GM23338 (cell line): Measurements from ENCODE around the gene C2orf72. TPM values are rescaled to one million over a fixed set of nuclear protein-coding genes. Genes with fewer than 3 reads are reported as not detected.

Experiments used
- ATAC-seq: fragments of 200-7000 bp; cut with Tn5 transposase; 3 replicates; pipeline ENCODE4 v1.9.1; 2020
- DNase-seq: peaks from one replicate; pipeline ENCODE4 v3.0.0-alpha.2; 2015; ENCODE audit warnings: low spot score
- H2AFZ ChIP-seq: fragments of 200-600 bp; sonication (generic); 2 replicates; pipeline ENCODE4 v1.8.0; 2016; ENCODE audit warnings: antibody characterized with exemption, mild to moderate bottlenecking, moderate library complexity
- H3F3A ChIP-seq: fragments of 200-600 bp; sonication (generic); replicated peaks from 2 replicates; pipeline ENCODE4 v1.8.0; 2017; ENCODE audit warnings: antibody characterized with exemption, mixed run types, low read depth
- H3K27ac ChIP-seq: fragments of 200-600 bp; sonication (generic); 2 replicates; pipeline ENCODE4 v1.6.1; 2016; ENCODE audit warnings: low read depth
- H3K27me3 ChIP-seq: fragments of 200-600 bp; sonication (generic); 2 replicates; pipeline ENCODE4 v1.8.0; 2016; ENCODE audit warnings: mild to moderate bottlenecking, mixed run types, moderate library complexity; ENCODE audit not compliant: insufficient read depth
- H3K36me3 ChIP-seq: fragments of 200-600 bp; sonication (generic); 2 replicates; pipeline ENCODE4 v1.8.0; 2016; ENCODE audit warnings: mild to moderate bottlenecking; ENCODE audit not compliant: insufficient read depth
- H3K4me1 ChIP-seq: fragments of 200-600 bp; sonication (generic); 2 replicates; pipeline ENCODE4 v1.8.0; 2016; ENCODE audit warnings: mild to moderate bottlenecking, moderate library complexity; ENCODE audit not compliant: insufficient read depth
- H3K4me2 ChIP-seq: fragments of 200-600 bp; sonication (generic); 2 replicates; pipeline ENCODE4 v1.7.1; 2017; ENCODE audit warnings: mixed run types
- H3K4me3 ChIP-seq: fragments of 200-600 bp; sonication (generic); 2 replicates; pipeline ENCODE4 v1.6.1; 2016; ENCODE audit warnings: mixed run types
- H3K79me2 ChIP-seq: fragments of 200-600 bp; sonication (generic); replicated peaks from 2 replicates; pipeline ENCODE4 v1.8.0; 2017; ENCODE audit warnings: mild to moderate bottlenecking; ENCODE audit not compliant: insufficient read depth
- H3K9me2 ChIP-seq: fragments of 200-600 bp; sonication (generic); 2 replicates; pipeline ENCODE4 v1.8.0; 2017; ENCODE audit not compliant: insufficient read depth
- H4K20me1 ChIP-seq: fragments of 200-600 bp; sonication (generic); replicated peaks from 2 replicates; pipeline ENCODE4 v1.8.0; 2017; ENCODE audit warnings: mild to moderate bottlenecking; ENCODE audit not compliant: insufficient read depth
- H3K27ac Mint-ChIP-seq: 2 replicates; pipeline ENCODE4 v1.8.0; 2020; ENCODE audit warnings: inconsistent platforms, mild to moderate bottlenecking, moderate library complexity, mixed read lengths
- H3K27me3 Mint-ChIP-seq: 3 replicates; pipeline ENCODE4 v1.8.0; 2022; ENCODE audit warnings: low read depth, mild to moderate bottlenecking, moderate library complexity, mixed read lengths, inconsistent platforms; ENCODE audit not compliant: insufficient read depth, poor library complexity
- H3K36me3 Mint-ChIP-seq: 3 replicates; pipeline ENCODE4 v1.8.0; 2021; ENCODE audit warnings: low read depth, mild to moderate bottlenecking, inconsistent platforms, moderate library complexity, mixed read lengths
- H3K4me1 Mint-ChIP-seq: 3 replicates; pipeline ENCODE4 v1.8.0; 2020; ENCODE audit warnings: mild to moderate bottlenecking, inconsistent platforms, mixed read lengths
- H3K4me3 Mint-ChIP-seq: 3 replicates; pipeline ENCODE4 v1.8.0; 2021; ENCODE audit warnings: moderate library complexity, mild to moderate bottlenecking, inconsistent platforms, mixed read lengths
- H3K9me3 Mint-ChIP-seq: 3 replicates; pipeline ENCODE4 v1.8.0; 2020; ENCODE audit warnings: moderate library complexity, mild to moderate bottlenecking, inconsistent platforms, mixed read lengths
- CREB1 ChIP-seq: fragments of 250-450 bp; sonication (Bioruptor Pico); IDR thresholded peaks from 2 replicates; pipeline ENCODE4 v1.5.0; 2020; ENCODE audit warnings: low read depth, mild to moderate bottlenecking, moderate library complexity
- CTCF ChIP-seq, 2 experiments: fragments of 200-600 bp in 1 of 2; sonication (generic) in 1 of 2; conservative IDR thresholded peaks; 2 replicates each; pipeline versions ENCODE4 v1.5.1 to v1.6.1; 2016 to 2017; ENCODE audit warnings: antibody characterized with exemption in 2 of 2, low read depth in 2 of 2, mild to moderate bottlenecking in 2 of 2, moderate library complexity in 1 of 2
- ETS1 ChIP-seq: IDR thresholded peaks from 2 replicates; pipeline ENCODE4 v1.6.1; 2016; ENCODE audit warnings: antibody characterized with exemption
- EZH2 ChIP-seq: fragments of 200-600 bp; sonication (generic); IDR thresholded peaks from one replicate; pipeline ENCODE4 v1.8.0; 2017; ENCODE audit warnings: antibody characterized with exemption, mild to moderate bottlenecking, low read depth; ENCODE audit not compliant: unreplicated experiment
- EZH2phosphoT487 ChIP-seq: fragments of 200-600 bp; sonication (generic); IDR thresholded peaks from one replicate; pipeline ENCODE4 v1.8.1; 2018; ENCODE audit warnings: antibody characterized with exemption; ENCODE audit not compliant: unreplicated experiment
- JUNB ChIP-seq: IDR thresholded peaks from one replicate; pipeline ENCODE4 v1.6.1; 2016; ENCODE audit warnings: antibody characterized with exemption; ENCODE audit not compliant: unreplicated experiment
- NANOG ChIP-seq: IDR thresholded peaks from 2 replicates; pipeline ENCODE4 v1.6.1; 2016; ENCODE audit warnings: antibody characterized with exemption, borderline replicate concordance
- POLR2AphosphoS5 ChIP-seq: IDR thresholded peaks from 2 replicates; pipeline ENCODE4 v1.6.1; 2016; ENCODE audit warnings: antibody characterized with exemption, low read depth
- STAT1 ChIP-seq: IDR thresholded peaks from one replicate; pipeline ENCODE4 v1.6.1; 2016; ENCODE audit warnings: antibody characterized with exemption; ENCODE audit not compliant: unreplicated experiment
- ZNF114 ChIP-seq: fragments of 250-450 bp; sonication (Bioruptor Pico); IDR thresholded peaks from 2 replicates; pipeline ENCODE4 v1.5.0; 2020; ENCODE audit warnings: mild to moderate bottlenecking, moderate library complexity
- ZNF331 ChIP-seq: fragments of 250-450 bp; sonication (Bioruptor Pico); IDR thresholded peaks from 2 replicates; pipeline ENCODE4 v1.5.0; 2020; ENCODE audit warnings: low read depth, mild to moderate bottlenecking, moderate library complexity
- polyA plus RNA-seq: library from polyadenylated mRNA; unstranded; fragments of >200 nt; fragmentation: Nextera tagmentation; extraction: Ambion mirVana; gene quantifications from 2 replicates; pipeline ENCODE4 v1.2.1, GENCODE V29; 2016
- total RNA-seq: library from RNA; depleted of rRNA; stranded (reverse); fragments of >200 nt; shearing (Covaris generic); gene quantifications from 2 replicates; pipeline ENCODE4 v1.2.3, GENCODE V29; 2014
- TF ChIP-seq, protein P1 (sequence below): fragments of 250-450 bp; sonication (Bioruptor Pico); IDR thresholded peaks from 2 replicates; pipeline ENCODE4 v1.5.0; 2020; ENCODE audit warnings: mild to moderate bottlenecking, moderate library complexity
- TF ChIP-seq, protein P2 (sequence below): IDR thresholded peaks from one replicate; pipeline ENCODE4 v1.6.1; 2018; ENCODE audit warnings: antibody characterized with exemption; ENCODE audit not compliant: unreplicated experiment

C2orf72 gene
- total and polyA plus RNA-seq, 2 experiments from 2014 or later: 0.37 to 1.4 TPM

DNA sequence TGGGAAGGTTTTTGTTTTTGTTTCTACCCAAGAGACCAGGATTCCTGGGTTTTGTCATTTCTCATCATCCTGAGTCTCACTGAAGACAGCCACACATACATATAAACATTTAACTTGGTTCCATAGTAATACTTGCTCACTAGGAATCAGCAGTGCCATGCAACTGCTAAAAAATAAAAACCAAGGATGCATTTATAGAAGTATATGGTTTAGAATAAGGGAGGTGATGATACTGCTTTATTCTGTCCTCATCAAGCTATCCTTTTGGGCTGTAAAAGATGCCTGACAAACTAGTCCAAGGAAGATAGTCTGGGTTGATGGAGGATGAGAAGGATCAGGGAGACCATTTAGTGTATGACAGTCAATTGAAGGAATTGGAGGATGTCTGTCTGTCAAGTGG lies 40.7 kb upstream of the C2orf72 start:
- no peak overlapping the region for H3K27ac ChIP-seq
- peaks cover 6% of the 10 kb centered on the region for H3K27me3 Mint-ChIP-seq
- 0 out of 2 replicates have a peak, but pooled peaks cover 8% of the 10 kb centered on the region for H3K27me3 ChIP-seq
- no peak overlapping the region for H3K27ac Mint-ChIP-seq
- H3K79me2 ChIP-seq: no peaks in the 10 kb centered on the region
- DNase-seq (no peak), ATAC-seq (no peak)
- H3K4me3 Mint-ChIP-seq: no peak overlapping the region
- H3K36me3 Mint-ChIP-seq: no peaks in the 10 kb centered on the region; the same call in 2 of the 3 replicates
- peaks cover 2% of the 10 kb centered on the region; the same call in 2 of the 3 replicates for H3K9me3 Mint-ChIP-seq
- H3K4me2 ChIP-seq: no peak overlapping the region
- H2AFZ ChIP-seq: no peak overlapping the region
- no peaks in the 10 kb centered on the region for H3K4me1 ChIP-seq
- H3K4me1 Mint-ChIP-seq: peaks cover 8% of the 10 kb centered on the region; the same call in 2 of the 3 replicates
- no peak overlapping the region for H3K4me3 ChIP-seq
- 0 out of 2 replicates have a peak, but pooled peaks cover 4% of the 10 kb centered on the region for H3K9me2 ChIP-seq
- no peaks in the 10 kb centered on the region for H3F3A ChIP-seq
- TF ChIP-seq JUNB (no peak), ETS1 (no peak), CREB1 (CRISPR knock-in tag) (no peak), ZNF331 (CRISPR knock-in tag) (no peak), STAT1 (no peak), EZH2phosphoT487 (no peak), CTCF (conservative IDR thresholded peaks at IDR 0.05; ENCODE audit: low read depth in 2 of 2) (no peak), ZNF114 (CRISPR knock-in tag) (no peak), NANOG (no peak), POLR2AphosphoS5 (no peak), EZH2 (no peak)
- TF ChIP-seq, protein P1, sequence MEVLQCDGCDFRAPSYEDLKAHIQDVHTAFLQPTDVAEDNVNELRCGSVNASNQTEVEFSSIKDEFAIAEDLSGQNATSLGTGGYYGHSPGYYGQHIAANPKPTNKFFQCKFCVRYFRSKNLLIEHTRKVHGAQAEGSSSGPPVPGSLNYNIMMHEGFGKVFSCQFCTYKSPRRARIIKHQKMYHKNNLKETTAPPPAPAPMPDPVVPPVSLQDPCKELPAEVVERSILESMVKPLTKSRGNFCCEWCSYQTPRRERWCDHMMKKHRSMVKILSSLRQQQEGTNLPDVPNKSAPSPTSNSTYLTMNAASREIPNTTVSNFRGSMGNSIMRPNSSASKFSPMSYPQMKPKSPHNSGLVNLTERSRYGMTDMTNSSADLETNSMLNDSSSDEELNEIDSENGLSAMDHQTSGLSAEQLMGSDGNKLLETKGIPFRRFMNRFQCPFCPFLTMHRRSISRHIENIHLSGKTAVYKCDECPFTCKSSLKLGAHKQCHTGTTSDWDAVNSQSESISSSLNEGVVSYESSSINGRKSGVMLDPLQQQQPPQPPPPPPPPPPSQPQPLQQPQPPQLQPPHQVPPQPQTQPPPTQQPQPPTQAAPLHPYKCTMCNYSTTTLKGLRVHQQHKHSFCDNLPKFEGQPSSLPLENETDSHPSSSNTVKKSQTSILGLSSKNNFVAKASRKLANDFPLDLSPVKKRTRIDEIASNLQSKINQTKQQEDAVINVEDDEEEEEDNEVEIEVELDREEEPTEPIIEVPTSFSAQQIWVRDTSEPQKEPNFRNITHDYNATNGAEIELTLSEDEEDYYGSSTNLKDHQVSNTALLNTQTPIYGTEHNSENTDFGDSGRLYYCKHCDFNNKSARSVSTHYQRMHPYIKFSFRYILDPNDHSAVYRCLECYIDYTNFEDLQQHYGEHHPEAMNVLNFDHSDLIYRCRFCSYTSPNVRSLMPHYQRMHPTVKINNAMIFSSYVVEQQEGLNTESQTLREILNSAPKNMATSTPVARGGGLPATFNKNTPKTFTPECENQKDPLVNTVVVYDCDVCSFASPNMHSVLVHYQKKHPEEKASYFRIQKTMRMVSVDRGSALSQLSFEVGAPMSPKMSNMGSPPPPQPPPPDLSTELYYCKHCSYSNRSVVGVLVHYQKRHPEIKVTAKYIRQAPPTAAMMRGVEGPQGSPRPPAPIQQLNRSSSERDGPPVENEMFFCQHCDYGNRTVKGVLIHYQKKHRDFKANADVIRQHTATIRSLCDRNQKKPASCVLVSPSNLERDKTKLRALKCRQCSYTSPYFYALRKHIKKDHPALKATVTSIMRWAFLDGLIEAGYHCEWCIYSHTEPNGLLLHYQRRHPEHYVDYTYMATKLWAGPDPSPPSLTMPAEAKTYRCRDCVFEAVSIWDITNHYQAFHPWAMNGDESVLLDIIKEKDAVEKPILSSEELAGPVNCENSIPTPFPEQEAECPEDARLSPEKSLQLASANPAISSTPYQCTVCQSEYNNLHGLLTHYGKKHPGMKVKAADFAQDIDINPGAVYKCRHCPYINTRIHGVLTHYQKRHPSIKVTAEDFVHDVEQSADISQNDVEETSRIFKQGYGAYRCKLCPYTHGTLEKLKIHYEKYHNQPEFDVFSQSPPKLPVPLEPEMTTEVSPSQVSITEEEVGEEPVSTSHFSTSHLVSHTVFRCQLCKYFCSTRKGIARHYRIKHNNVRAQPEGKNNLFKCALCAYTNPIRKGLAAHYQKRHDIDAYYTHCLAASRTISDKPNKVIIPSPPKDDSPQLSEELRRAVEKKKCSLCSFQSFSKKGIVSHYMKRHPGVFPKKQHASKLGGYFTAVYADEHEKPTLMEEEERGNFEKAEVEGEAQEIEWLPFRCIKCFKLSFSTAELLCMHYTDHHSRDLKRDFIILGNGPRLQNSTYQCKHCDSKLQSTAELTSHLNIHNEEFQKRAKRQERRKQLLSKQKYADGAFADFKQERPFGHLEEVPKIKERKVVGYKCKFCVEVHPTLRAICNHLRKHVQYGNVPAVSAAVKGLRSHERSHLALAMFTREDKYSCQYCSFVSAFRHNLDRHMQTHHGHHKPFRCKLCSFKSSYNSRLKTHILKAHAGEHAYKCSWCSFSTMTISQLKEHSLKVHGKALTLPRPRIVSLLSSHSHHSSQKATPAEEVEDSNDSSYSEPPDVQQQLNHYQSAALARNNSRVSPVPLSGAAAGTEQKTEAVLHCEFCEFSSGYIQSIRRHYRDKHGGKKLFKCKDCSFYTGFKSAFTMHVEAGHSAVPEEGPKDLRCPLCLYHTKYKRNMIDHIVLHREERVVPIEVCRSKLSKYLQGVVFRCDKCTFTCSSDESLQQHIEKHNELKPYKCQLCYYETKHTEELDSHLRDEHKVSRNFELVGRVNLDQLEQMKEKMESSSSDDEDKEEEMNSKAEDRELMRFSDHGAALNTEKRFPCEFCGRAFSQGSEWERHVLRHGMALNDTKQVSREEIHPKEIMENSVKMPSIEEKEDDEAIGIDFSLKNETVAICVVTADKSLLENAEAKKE (CRISPR knock-in tag): no peak
- TF ChIP-seq, protein P2, sequence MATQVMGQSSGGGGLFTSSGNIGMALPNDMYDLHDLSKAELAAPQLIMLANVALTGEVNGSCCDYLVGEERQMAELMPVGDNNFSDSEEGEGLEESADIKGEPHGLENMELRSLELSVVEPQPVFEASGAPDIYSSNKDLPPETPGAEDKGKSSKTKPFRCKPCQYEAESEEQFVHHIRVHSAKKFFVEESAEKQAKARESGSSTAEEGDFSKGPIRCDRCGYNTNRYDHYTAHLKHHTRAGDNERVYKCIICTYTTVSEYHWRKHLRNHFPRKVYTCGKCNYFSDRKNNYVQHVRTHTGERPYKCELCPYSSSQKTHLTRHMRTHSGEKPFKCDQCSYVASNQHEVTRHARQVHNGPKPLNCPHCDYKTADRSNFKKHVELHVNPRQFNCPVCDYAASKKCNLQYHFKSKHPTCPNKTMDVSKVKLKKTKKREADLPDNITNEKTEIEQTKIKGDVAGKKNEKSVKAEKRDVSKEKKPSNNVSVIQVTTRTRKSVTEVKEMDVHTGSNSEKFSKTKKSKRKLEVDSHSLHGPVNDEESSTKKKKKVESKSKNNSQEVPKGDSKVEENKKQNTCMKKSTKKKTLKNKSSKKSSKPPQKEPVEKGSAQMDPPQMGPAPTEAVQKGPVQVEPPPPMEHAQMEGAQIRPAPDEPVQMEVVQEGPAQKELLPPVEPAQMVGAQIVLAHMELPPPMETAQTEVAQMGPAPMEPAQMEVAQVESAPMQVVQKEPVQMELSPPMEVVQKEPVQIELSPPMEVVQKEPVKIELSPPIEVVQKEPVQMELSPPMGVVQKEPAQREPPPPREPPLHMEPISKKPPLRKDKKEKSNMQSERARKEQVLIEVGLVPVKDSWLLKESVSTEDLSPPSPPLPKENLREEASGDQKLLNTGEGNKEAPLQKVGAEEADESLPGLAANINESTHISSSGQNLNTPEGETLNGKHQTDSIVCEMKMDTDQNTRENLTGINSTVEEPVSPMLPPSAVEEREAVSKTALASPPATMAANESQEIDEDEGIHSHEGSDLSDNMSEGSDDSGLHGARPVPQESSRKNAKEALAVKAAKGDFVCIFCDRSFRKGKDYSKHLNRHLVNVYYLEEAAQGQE: no peak
- no peaks in the 10 kb centered on the region for H4K20me1 ChIP-seq
- H3K36me3 ChIP-seq: no peaks in the 10 kb centered on the region
